Ovary (tissue), 3 donors: Measurements from ENCODE around the gene EPN3.

Source experiments
- CTCF ChIP-seq, 3 donors: fragments of 450-650 bp in 2 of 3; fragments of 200-600 bp in 1 of 3; IDR thresholded peaks; one replicate each; pipeline versions ENCODE4 v1.5.1 to v1.8.0; 2016 to 2022; ENCODE audit warnings: antibody characterized with exemption in 3 of 3, mild to moderate bottlenecking in 1 of 3
- POLR2A ChIP-seq: fragments of 450-650 bp; IDR thresholded peaks from one replicate; pipeline ENCODE4 v1.6.1; 2017; ENCODE audit warnings: antibody characterized with exemption, mild to moderate bottlenecking, moderate library complexity
- donor health status: DM: no; HTN: no; CAD: no.

- TF ChIP-seq CTCF (IDR thresholded peaks at IDR 0.05) (no peak), POLR2A (no peak)
Measured at GRCh38 chr17:50577451-50577954, 45.0 kb downstream of the EPN3 start.
